HG02884 (cell line): ENCODE measurements around the gene OR4Q2.
"Not testable (repeated sequence)": the region's sequence is repeated elsewhere in the genome, so short reads cannot be mapped to it uniquely, and the experiment has no call there.

Source experiments
- ATAC-seq: cut with Tn5 transposase; IDR thresholded peaks from one replicate; pipeline ENCODE4 v1.9.1; 2021; ENCODE audit warnings: mild to moderate bottlenecking, moderate library complexity; ENCODE audit not compliant: unreplicated experiment

The OR4Q2 gene

DNA sequence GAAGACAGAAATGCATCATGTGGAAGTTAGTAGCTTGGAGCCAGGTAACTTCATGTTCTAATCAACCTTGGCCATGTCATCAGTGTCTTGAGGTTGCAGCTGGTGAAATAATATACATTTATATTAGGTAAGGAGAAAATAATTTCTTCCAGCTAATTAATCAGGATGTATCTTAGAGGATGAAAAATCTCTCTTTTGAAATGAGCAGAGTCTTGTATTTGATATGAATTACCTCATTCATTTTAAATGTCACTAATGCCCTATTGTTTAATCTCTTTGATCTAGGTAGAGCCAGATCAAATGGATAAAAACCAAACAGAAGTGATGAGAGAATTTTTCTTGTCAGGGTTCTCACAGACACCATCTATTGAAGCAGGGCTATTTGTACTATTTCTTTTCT, at the start of gene OR4Q2:
TSS of gene OR4Q2 (plus strand) at position 301 of the 400 bp plus-strand sequence.
- no peak for ATAC-seq

DNA sequence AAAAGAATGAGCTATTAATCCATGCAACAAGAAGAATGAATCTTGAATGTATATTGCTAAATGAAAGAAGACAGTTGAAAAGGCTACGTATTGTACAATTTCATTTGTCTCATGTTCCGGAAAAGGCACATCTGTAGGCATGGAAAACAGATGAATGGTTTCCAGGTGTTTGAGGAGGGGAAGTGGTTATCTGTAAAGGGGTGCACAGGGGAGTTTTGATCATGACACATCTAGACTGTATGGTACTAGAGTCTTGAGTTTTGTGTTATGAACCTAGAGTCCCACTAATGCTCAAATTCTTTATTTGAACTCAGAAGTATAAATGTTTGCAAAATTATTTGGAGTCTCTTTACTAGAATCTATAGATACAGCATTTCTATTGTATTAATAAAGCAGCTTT, 32.2 kb upstream of the OR4Q2 start:
- ATAC-seq, result not testable (repeated sequence)

DNA sequence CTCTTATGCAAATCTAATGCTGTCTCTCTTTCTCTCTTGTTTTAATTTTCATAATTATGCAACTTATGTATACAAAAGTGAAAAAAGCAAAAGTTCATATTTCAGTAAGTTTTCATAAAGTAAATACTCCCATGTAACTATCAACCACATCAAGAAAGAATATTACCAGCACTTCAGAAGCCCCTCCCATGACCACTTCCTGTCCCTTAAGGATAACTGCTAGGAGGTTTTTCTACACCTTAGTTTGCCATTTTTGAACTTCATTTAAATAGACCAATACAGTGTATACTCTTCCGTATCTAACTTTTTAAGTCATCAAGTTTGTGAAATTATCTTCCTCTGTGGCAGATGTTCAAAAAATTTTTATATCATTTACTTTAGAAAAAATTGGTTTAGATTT, 27.1 kb upstream of the OR4Q2 start:
- ATAC-seq, result no peak

DNA sequence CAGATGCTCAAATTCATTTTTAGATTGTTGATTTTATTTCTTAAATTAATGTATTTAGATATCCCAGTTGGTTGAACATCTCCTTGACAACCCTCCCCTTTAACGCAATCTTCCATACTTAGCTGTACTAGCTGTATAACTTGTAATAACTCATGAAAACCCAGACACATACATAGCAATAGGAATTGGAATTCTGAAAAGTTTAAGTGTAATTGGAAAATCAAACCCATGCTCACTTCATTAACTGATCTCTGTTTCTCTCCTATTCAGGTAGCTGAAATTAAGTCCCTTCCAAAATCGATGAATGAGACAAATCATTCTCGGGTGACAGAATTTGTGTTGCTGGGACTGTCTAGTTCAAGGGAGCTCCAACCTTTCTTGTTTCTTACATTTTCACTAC, 26.7 kb upstream of the OR4Q2 start, which contains the start of gene OR4K15:
TSS of gene OR4K15 (plus strand) at position 301 of the 400 bp plus-strand sequence. CDS start at position 301, 0 bp downstream.
- no peak for ATAC-seq

DNA sequence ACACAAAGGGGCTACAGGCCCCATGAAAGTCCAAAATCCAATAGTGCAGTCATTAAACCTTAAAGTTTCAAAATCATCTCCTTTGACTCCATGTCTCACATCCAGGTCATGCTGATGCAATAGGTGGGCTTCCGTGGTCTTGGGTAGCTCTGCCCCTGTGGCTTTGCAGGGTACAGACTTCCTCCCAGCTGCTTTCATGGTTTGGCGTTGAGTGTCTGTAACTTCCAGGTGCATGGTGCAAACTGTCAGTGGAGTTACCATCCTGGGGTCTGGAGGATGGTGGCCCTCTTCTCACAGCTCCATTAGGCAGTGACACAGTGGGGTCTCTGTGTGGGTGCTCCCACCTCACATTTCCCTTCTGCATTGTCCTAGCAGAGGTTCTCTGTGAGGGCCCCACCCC, 8.5 kb upstream of the OR4Q2 start:
- ATAC-seq, result no peak

DNA sequence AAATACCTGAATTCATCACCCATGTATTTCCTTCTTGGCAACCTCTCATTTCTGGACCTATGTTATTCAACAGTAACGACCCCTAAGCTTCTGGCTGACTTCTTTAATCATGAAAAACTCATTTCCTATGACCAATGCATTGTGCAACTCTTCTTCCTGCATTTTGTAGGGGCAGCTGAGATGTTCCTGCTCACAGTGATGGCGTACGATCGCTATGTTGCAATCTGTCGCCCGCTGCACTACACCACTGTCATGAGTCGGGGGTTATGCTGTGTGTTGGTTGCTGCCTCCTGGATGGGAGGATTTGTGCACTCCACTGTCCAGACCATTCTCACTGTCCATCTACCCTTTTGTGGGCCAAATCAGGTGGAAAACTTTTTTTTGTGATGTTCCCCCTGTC, 356 bp downstream of the OR4Q2 start:
- no peak for ATAC-seq

DNA sequence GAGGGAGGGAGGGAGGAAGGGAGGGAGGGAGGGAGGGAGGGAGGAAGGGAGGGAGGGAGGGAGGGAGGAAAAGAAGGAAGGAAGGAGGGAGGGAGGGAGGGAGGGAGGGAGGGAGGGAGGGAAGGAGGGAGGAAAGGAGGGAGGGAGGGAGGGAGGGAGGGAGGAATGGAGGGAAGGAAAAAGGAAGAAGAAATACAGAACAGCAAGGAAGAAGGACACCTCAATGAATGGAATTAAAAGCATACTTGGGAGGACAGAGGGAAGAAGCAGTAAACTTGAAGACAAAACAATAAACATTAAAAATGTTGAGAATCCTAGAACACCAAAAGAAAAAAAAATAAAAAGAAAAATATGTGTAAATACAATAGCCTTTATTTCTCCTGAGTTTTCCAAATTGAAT, 6.2 kb downstream of the OR4Q2 start:
- ATAC-seq, result no peak

DNA sequence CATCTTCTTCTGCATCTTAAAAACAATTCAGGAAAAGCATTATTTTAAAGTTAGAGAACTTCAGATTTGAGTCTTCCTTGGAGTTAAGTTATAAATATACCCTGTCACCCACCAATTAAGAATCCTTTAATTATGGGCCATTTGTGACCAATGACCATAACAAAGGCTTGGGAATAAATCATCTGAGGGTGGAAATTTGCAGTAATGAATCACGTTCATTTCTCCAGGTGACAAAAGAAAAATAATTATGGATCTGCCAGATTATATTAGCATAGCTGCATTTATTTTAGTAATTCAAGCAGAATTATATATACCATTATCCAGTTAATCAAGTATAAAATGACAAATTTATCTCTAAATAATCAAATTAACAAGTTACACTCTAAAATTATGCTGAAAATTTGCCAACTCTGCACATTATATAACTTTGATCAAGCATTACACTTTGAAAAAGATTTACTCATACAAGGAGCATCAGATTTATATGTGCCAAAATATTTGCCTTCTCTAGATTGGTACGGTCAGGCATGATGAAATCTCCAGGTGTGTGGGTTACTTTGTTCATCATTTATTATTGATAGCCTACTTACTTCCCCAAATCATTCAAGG, 17.4 kb downstream of the OR4Q2 start, which contains the start of gene OR4K14:
TSS of gene OR4K14 (minus strand) at position 51 of the 609 bp plus-strand sequence. CDS start 4,114 bp downstream, outside the sequence.
- ATAC-seq, result no peak

DNA sequence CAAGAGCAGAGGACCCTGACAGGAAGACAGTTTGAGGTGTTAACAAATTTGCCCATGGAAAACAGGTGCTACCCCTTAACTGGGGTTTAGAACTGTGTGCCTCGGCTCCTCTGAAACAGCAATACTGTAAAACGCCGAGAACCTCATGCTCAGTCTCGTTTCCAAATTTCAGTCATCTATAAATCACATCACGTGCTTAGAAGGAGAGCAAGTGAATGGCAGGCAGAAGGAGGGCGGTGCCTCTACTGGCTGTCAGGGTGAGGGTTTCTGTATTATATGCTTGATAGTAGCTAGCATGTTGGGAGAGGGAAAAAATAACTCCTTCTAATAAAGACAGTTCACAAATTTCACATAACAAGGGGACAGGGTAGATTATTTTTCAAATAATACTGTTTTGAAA, 29.1 kb downstream of the OR4Q2 start:
- ATAC-seq, result no peak

DNA sequence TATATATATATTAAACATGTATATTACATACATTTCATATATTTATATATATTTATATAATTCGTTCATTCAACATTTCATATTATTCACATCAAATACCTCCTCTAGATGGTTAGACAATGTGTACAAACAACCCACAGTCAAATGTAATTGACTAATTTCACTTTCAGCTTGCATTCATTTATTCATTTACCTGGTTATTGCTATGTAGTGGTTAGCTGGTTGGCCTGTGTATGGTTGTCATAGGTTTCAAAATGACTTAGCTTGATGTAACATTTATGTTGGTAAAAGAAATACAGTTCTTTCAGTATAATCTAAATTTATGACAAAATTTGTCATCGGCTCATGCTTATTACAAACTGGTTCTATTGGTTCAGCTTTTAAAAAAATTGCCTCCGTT, 33.5 kb downstream of the OR4Q2 start:
- no peak for ATAC-seq

DNA sequence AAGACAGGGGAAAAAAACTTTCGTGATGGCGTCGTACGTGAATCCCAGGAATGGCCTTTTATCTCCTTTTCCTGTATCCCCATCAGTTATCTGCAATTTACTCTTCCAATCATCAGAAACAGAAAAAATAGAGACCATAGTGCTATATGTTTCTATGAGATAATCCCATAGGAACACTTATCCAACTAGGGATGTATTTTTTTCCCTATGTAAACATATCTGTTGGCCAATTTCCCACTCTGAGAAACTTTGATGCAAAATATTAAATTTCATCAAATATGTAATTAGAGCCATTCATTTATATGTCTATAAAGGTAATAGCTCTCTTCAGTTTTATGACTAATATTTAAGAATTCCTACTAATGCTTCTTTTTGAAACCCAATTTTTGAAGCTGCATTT, 34.0 kb downstream of the OR4Q2 start, which contains the start of gene OR4K13:
TSS of gene OR4K13 (minus strand) at position 101 of the 400 bp plus-strand sequence. CDS start 1,280 bp downstream, outside the sequence.
- ATAC-seq, result no peak

DNA sequence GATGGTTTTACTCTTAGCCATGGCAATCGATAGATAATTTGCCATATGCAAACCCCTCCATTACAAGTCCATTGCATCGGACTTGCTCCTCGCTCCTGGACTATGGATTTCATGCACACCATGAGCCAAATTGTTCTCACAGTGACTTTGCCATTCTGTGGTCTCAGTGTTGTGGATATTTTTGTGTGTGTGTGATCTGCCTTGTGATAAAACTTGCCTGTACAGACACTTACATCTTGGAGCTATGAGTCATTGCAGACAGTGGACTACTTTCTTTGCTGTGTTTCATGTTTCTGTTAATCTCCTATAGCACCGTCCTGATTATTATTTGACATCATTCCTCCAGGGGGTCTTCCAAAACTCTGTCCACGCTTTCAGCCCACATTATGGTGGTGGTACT, 42.3 kb downstream of the OR4Q2 start:
- ATAC-seq, result no peak

DNA sequence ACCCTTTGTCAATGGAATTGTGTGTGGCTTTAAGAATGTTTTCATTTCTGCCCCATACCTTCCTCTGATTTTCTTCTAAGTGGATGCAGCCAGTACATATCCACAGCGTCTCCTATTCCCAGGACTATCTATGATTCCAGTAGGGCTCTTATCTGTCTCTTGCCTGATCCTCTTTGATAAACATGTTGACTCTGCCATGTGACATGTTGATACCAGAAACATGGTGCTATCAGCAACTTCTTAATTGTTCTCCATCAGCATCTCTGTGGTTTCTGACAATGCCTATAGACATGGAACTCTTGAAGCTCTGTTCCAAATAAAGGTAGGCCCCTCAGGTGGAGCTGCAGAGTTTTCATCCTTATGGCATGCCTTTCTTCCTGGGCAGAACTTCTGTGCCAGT, 46.2 kb downstream of the OR4Q2 start:
- no peak for ATAC-seq
